K562 (cell line): ENCODE results near the gene SLC10A3. TPM values are rescaled to one million over a fixed set of nuclear protein-coding genes. Genes with fewer than 3 reads are reported as not detected.
A peak's percentile ranks its signal among the peaks of the same experiment; 100 is the strongest.

Experiments used
- AFF1 ChIP-seq, 2 experiments: fragments of 450-650 bp; IDR thresholded peaks; 2 replicates each; pipeline ENCODE4 v1.6.1; 2018; ENCODE audit warnings: mild to moderate bottlenecking in 2 of 2, low read depth in 1 of 2; ENCODE audit not compliant: partially characterized antibody in 2 of 2
- DMBX1 ChIP-seq: fragments of 250-450 bp; sonication (Bioruptor Pico); IDR thresholded peaks from 2 replicates; pipeline ENCODE4 v1.8.0; 2022; ENCODE audit warnings: inconsistent platforms, mild to moderate bottlenecking, moderate library complexity, borderline replicate concordance
- DNMT1 ChIP-seq: fragments of 450-650 bp; IDR thresholded peaks from 2 replicates; pipeline ENCODE4 v1.6.1; 2016; ENCODE audit warnings: antibody characterized with exemption, mild to moderate bottlenecking
- GATAD2A ChIP-seq: fragments of 450-650 bp; IDR thresholded peaks from 2 replicates; pipeline ENCODE4 v1.6.1; 2017
- HINFP ChIP-seq: fragments of 450-650 bp; conservative IDR thresholded peaks from 2 replicates; pipeline ENCODE4 v1.6.1; 2016; ENCODE audit warnings: missing genetic modification characterization, low read depth, mild to moderate bottlenecking, control low read depth, missing compliant biosample characterization
- PHB2 ChIP-seq: fragments of 450-650 bp; IDR thresholded peaks from 2 replicates; pipeline ENCODE4 v1.6.1; 2017; ENCODE audit warnings: low read depth
- PHF20 ChIP-seq: fragments of 450-650 bp; IDR thresholded peaks from 2 replicates; pipeline ENCODE4 v1.6.1; 2018; ENCODE audit not compliant: partially characterized antibody
- POLR2B ChIP-seq: fragments of 450-650 bp; IDR thresholded peaks from 2 replicates; pipeline ENCODE4 v1.6.1; 2018; ENCODE audit warnings: low read depth; ENCODE audit not compliant: partially characterized antibody
- PTTG1 ChIP-seq: fragments of 450-650 bp; IDR thresholded peaks from 2 replicates; pipeline ENCODE4 v1.6.1; 2016; ENCODE audit warnings: low read depth, mild to moderate bottlenecking, missing genetic modification characterization, missing compliant biosample characterization
- PYGO2 ChIP-seq: fragments of 450-650 bp; IDR thresholded peaks from 2 replicates; pipeline ENCODE4 v1.6.1; 2016; ENCODE audit warnings: mild to moderate bottlenecking, missing genetic modification characterization, moderate library complexity, missing compliant biosample characterization
- RB1 ChIP-seq: fragments of 450-650 bp; IDR thresholded peaks from 2 replicates; pipeline ENCODE4 v1.6.1; 2017; ENCODE audit warnings: low read depth, mild to moderate bottlenecking
- RBFOX2 ChIP-seq: fragments of 200-400 bp; formaldehyde crosslinking; IDR thresholded peaks from 2 replicates; pipeline ENCODE4 v1.6.1; 2017; ENCODE audit warnings: low read depth, mild to moderate bottlenecking, low read length, moderate library complexity
- SETDB1 ChIP-seq: IDR thresholded peaks from one replicate; pipeline ENCODE4 v1.6.1; 2012; ENCODE audit warnings: low read length, control low read depth, inconsistent platforms
- SMAD4 ChIP-seq: fragments of 250-450 bp; sonication (Bioruptor Pico); conservative IDR thresholded peaks from 2 replicates; pipeline ENCODE4 v1.8.0; 2021; ENCODE audit warnings: inconsistent platforms, mild to moderate bottlenecking, moderate library complexity
- TAF15 ChIP-seq: fragments of 200-400 bp; formaldehyde crosslinking; IDR thresholded peaks from 2 replicates; pipeline ENCODE4 v1.6.1; 2017; ENCODE audit warnings: mild to moderate bottlenecking, low read depth, low read length, moderate library complexity
- YBX1 ChIP-seq: fragments of 450-650 bp; IDR thresholded peaks from 2 replicates; pipeline ENCODE4 v1.7.1; 2016; ENCODE audit warnings: mild to moderate bottlenecking
- ZKSCAN3 ChIP-seq: fragments of 250-450 bp; sonication (Bioruptor Pico); IDR thresholded peaks from 2 replicates; pipeline ENCODE4 v1.4.0; 2020
- ZKSCAN8 ChIP-seq: fragments of 200-800 bp; sonication (Bioruptor generic); IDR thresholded peaks from 2 replicates; pipeline ENCODE4 v1.6.1; 2016; ENCODE audit warnings: missing genetic modification characterization, missing compliant biosample characterization
- ZNF212 ChIP-seq: fragments of 450-650 bp; formaldehyde crosslinking; IDR thresholded peaks from 2 replicates; pipeline ENCODE4 v1.4.0; 2020; ENCODE audit warnings: mild to moderate bottlenecking
- ZNF274 ChIP-seq: IDR thresholded peaks from 2 replicates; pipeline ENCODE4 v1.6.1; 2011; ENCODE audit warnings: low read depth, mild to moderate bottlenecking, low read length, moderate library complexity, borderline replicate concordance
- ZNF384 ChIP-seq: IDR thresholded peaks from 2 replicates; pipeline ENCODE4 v1.6.1; 2012; ENCODE audit warnings: low read depth, low read length, improper control_type of control experiment
- ZNF583 ChIP-seq: fragments of 250-450 bp; sonication (Bioruptor Pico); IDR thresholded peaks from 2 replicates; pipeline ENCODE4 v1.4.0; 2020
- ZNF785 ChIP-seq: fragments of 250-450 bp; sonication (Bioruptor Pico); IDR thresholded peaks from 2 replicates; pipeline ENCODE4 v1.4.0; 2020; ENCODE audit warnings: mild to moderate bottlenecking
- polyA plus RNA-seq, 8 experiments: library from polyadenylated mRNA; depleted of rRNA in 4 of 8; stranded (reverse) in 5 of 8; unstranded in 3 of 8; fragments of >200 nt; fragmentation: Nextera tagmentation in 2 of 8; fragmentation: Illumina TruSeq in 1 of 8; extraction: Ambion mirVana in 2 of 8; extraction: Trizol in 1 of 8; gene quantifications; 2 replicates each; pipeline versions ENCODE4 v1.2.1 to v1.2.3, GENCODE V29; 2011 to 2014; ENCODE audit warnings: inconsistent platforms in 1 of 8, missing spikeins in 1 of 8
- total RNA-seq, 7 experiments: library from RNA; depleted of rRNA in 6 of 7; stranded (reverse); fragments of >200 nt in 6 of 7; fragmentation: Illumina TruSeq in 2 of 7; extraction: Trizol in 2 of 7; gene quantifications; 2 replicates each; pipeline versions ENCODE4 v1.2.1 to v1.2.3, GENCODE V29; 2011 to 2021; ENCODE audit warnings: low replicate concordance in 1 of 7
- TF ChIP-seq, protein P1 (sequence below): sonication (generic); formaldehyde crosslinking; IDR thresholded peaks from 2 replicates; pipeline ENCODE4 v1.8.0; 2022; ENCODE audit warnings: mild to moderate bottlenecking, missing genetic modification reagents
- TF ChIP-seq, protein P2 (sequence below): fragments of 450-650 bp; formaldehyde crosslinking; IDR thresholded peaks from 2 replicates; pipeline ENCODE4 v1.4.0; 2022; ENCODE audit warnings: missing genetic modification characterization

SLC10A3 gene
- total and polyA plus RNA-seq, 9 of the 15 experiments (the other 6 are each of a cell fraction or from before 2014, with no cell fraction given), result 5.2 to 30.6 (median 16.7) TPM

GRCh38 chrX:154502098-154502497 is 11.7 kb upstream of the SLC10A3 start (continued):
- TF ChIP-seq DMBX1 (CRISPR knock-in tag), result 0 out of 2 replicates have a peak, but pooled peaks have one; percentile 35
- peak; percentile 62; the same call in 1 of the 2 replicates for TF ChIP-seq PTTG1 (tag)
- TF ChIP-seq POLR2B, result no peak
- TF ChIP-seq DNMT1, result no peak
- TF ChIP-seq PHF20, result no peak
- no peak for TF ChIP-seq ZNF274
- TF ChIP-seq GATAD2A, result no peak
- no peak for TF ChIP-seq ZKSCAN3 (CRISPR knock-in tag)
- no peak for TF ChIP-seq AFF1 (IDR thresholded peaks at IDR 0.05; ENCODE audit: low read depth in 1 of 2, partially characterized antibody in 2 of 2)
- no peak for TF ChIP-seq PYGO2 (tag)
- no peak for TF ChIP-seq PHB2
- TF ChIP-seq TAF15, result no peak
- no peak for TF ChIP-seq SETDB1
- TF ChIP-seq ZNF785 (CRISPR knock-in tag), result no peak
- peak; percentile 40; the same call in 1 of the 2 replicates for TF ChIP-seq HINFP (tag)
- peak; percentile 56 for TF ChIP-seq SMAD4 (CRISPR knock-in tag)
- TF ChIP-seq RBFOX2, result no peak
- no peak for TF ChIP-seq ZNF212
- TF ChIP-seq, protein P1, sequence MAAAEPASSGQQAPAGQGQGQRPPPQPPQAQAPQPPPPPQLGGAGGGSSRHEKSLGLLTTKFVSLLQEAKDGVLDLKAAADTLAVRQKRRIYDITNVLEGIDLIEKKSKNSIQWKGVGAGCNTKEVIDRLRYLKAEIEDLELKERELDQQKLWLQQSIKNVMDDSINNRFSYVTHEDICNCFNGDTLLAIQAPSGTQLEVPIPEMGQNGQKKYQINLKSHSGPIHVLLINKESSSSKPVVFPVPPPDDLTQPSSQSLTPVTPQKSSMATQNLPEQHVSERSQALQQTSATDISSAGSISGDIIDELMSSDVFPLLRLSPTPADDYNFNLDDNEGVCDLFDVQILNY (CRISPR knock-in tag), result no peak
- no peak for TF ChIP-seq ZNF583
- no peak for TF ChIP-seq RB1
- TF ChIP-seq, protein P2, sequence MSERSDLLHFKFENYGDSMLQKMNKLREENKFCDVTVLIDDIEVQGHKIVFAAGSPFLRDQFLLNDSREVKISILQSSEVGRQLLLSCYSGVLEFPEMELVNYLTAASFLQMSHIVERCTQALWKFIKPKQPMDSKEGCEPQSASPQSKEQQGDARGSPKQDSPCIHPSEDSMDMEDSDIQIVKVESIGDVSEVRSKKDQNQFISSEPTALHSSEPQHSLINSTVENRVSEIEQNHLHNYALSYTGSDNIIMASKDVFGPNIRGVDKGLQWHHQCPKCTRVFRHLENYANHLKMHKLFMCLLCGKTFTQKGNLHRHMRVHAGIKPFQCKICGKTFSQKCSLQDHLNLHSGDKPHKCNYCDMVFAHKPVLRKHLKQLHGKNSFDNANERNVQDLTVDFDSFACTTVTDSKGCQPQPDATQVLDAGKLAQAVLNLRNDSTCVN (CRISPR knock-in tag), result no peak
- no peak for TF ChIP-seq ZNF384
- no peak for TF ChIP-seq ZKSCAN8
- TF ChIP-seq YBX1, result no peak
